Hippocampal formation (tissue), 2 donors: ENCODE data around the gene TNIK.
"Not testable (repeated sequence)": the region's sequence is repeated elsewhere in the genome, so short reads cannot be mapped to it uniquely, and the experiment has no call there.

Source experiments
- DNase-seq, 2 donors: peaks; one replicate each; lab custom pipeline; 2025; lab: John Stamatoyannopoulos, UW

The TNIK gene

DNA sequence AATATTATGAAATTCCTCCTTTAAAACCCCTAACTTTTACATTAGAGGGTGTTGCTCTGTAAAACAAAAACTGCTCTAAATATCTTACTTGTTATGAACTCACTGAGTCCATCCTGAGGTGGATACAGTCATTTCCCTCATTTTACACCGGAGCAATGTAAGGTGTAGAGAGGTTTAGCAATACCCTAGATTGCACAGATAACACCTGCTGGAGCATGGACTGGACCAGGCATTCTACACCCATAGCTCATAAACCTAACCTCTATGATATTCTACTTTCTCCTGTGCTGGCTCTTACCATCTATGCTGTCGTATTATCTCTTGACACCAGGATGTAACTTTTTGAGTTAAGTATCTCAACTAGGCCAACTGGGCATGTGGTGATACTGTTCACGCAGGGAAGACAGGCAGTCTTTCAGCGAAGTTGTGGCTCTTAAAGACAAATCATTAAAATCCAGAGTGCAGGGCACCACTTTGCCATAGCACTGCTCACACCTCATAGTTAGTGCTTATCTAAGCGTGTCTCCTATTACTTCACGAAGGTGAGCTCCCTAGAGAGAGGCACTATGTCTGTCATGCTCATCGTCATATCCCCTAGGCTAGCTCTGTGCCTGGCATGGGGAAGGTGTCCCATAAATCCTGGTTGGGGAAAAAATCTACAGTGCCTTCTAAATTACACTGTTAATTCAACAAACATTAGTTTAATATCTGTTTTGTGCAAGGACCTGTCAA is 333.6 kb downstream of the TNIK start:
- no peak for DNase-seq

DNA sequence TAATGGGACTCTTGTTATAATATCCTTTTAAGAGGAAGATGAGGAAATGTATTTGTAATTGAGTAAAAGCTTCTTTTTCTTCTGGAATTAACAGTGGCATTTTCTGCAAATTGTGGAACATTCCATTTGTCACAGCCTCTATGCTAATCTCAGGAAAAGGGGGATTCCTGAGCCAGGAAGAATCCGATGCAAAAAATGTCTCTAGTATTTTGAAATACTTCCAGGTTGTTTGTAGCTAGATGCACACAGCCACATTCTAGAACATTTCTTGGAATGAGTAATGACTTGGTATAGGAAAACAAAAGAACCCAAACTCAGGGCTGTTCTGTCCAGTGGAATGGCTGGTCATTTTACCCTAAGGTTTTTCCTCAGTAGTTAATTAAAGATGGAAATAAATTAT is 335.2 kb downstream of the TNIK start:
- DNase-seq = no peak

DNA sequence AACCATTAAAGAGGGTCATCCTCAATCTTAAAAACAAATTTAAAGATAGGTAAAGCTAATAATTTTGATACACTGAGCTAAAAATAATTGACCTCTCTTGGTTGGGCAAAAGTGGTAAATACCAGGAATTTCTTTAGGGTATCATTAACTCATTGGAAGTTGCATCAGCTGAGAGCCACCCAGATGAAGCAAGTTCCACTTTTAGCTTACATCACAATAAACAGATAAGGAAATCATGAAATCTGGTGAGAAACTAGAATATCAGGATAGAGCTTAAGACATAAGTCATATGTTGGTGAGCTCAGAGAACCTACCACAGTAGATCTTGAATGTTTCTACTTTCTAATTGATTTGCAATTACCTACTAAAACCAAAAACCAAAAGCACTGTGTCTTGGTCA is 336.3 kb downstream of the TNIK start:
- DNase-seq = no peak

DNA sequence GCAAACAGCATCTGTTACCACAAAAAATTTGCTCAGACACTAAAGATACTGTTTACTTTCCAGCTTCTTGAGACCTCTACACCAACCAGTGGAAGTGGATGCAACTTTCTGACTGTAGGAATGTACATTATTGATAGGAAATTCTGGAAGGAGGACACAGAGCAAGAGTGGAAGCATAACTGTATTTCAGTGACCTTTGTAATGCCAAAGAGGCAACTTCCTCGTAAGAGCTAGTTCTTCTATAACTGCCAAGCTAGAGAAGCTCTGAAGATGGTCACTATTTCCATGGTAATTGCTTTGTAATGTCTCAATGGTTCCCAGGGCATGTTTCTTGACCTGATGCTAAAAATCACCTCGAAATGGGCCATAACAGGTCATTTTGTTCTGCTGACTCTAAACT is 337.3 kb downstream of the TNIK start:
- DNase-seq = no peak

DNA sequence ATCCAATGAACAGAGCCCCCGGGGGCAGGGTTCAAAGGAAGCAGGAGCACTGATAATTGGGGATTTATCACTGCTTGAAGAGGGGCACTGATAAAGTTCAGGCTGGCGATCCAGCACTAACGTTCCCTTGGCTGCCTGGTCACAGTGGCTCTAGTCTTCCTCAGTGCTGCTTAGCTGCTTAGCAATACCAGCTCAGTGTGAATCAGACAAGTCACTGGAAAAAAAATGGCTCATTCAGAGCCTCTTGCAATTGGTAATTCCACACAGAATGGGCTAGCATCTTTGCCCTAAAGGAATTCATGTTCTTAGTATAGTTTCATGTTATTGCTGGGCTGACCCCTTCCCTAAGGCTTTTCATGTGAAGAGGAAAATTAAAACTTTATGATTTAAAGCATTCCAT is 338.0 kb downstream of the TNIK start:
- no peak for DNase-seq

DNA sequence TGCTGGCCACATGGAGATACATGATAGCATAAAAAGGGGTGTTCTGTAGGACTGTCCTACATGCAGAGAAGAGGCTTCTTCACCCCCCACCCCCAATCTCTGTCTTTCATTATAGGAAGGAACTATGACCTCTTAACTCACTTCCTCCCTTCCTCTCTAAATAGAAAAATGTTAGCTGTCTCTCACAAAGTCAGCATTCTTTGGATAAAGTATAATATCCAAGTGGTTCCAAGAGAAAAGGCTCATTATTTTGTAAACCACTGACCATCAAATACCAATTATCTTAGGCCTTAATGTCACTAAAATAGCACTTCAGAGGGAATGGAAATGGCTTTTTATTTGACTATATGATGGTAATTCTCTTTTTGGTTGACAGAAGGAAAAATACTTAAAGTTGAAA is 338.4 kb downstream of the TNIK start:
- DNase-seq = no peak

DNA sequence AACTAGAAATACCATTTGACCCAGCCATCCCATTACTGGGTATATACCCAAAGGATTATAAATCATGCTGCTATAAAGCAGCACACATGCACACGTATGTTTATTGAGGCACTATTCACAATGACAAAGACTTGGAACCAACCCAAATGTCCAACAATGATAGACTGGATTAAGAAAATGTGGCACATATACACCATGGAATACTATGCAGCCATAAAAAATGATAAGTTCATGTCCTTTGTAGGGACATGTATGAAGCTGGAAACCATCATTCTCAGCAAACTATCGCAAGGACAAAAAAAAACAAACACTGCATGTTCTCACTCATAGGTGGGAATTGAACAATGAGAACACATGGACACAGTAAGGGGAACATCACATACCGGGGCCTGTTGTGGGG is 340.8 kb downstream of the TNIK start:
- DNase-seq = not testable (repeated sequence)

DNA sequence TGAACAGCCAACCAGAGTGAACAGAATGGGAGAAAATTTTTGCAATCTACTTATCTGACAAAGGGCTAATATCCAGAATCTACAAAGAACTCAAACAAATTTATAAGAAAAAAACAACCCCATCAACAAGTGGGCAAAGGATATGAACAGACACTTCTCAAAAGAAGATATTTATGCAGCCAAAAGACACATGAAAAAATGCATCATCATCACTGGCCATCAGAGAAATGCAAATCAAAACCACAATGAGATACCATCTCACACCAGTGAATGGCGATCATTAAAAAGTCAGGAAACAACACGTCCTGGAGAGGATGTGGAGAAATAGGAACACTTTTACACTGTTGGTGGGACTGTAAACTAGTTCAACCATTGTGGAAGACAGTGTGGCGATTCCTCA is 341.2 kb downstream of the TNIK start:
- DNase-seq = not testable (repeated sequence)

DNA sequence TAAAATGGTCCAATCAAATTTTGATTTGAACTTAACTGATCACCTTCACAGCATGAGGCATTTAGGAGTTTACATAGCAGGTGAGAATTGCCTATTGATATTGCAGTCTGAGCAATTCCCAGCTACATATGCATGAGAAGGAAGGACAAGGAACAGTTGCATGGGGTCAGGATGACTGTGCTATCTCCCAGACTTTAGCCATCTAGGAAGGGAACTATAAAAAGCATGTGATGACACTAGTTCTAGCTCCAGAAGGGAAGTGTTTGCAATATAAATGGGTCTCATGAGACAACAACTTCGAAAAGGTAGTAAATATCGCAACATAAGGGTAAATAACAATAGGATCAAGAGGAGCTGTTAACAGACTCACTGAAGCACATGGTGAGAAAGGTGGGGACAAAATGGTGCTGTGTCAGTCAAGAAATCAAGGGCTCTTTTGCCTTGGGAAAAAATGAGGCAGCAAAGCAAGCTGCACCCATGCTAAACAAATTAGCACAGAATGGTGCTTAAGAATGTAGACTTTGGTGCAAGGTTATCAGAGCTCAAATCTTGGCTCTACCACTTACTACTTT is 343.3 kb downstream of the TNIK start:
- DNase-seq = no peak

DNA sequence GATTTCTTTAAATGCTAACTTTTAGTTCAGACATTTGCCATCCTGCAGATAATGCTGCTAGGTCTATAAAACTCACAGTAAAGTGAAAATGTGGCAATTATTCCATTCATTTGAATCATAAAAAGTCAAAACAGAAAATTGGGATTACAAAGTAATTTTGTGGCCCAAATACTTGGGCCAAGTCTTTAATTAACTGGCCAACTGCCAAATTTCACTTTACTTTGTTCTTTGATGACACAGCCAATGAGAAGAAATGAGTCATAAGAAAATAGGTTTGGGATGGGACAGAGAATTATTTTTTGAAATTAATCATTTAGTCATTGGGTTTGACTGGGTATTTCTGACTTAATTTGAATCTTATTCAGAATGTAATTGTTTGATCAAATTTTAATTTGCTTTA is 343.8 kb downstream of the TNIK start:
- DNase-seq = no peak

DNA sequence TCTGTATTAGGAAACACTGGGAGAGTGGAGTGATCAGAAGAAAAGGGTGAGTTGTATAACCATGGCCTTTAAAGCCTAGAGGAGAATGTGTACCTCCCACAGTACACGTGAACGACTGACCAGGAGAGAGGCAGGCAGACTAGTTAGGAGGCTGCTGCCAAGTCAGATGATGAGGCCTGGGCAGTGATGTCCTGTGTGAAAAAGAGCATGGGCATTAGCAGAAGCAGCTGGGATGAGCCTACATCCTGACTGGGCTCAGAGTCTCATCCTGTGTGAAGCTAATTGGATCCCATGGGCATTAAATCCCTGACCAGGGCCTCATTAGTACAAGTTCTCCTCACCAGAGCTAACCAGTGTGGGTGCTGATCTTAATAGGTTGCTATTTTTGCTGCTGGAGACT is 344.5 kb downstream of the TNIK start:
- no peak for DNase-seq

DNA sequence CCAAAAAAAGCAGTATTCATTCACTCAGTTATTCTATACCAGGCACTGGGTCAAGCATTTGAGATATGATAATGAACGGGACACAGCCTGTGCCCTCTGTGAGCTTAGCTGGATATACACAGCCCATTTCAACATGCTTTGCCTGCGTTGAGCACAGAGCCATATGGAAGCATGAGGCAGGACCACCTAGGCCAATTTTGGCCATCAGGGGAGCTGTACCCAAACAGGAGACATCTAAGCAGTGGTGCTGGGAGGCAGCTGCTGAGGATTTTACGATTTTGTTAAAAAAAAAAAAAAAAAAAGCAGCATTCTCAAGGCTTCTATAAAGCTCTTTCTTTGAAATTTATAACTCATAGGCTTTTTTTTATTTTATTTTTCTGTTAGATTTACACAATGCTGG is 346.5 kb downstream of the TNIK start:
- DNase-seq = no peak

DNA sequence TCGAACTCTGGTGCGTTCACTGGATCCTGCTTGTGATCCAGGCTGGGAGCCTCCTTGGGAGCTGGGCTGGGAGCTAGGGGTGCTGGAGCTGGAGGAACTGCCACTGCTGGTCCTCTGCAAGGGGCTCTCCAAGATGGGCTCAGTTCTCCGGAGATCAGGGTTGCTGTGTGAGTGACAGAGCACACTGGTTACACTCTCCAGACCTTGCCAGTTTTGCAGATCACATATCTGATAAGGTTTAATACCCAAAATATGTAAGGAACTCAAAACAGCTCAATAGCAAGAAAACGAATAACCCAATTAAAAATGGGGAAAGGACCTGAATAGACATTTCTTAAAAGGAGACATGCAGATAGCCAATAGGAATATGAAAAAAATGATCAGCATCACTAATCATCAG is 349.5 kb downstream of the TNIK start:
- DNase-seq = no peak

DNA sequence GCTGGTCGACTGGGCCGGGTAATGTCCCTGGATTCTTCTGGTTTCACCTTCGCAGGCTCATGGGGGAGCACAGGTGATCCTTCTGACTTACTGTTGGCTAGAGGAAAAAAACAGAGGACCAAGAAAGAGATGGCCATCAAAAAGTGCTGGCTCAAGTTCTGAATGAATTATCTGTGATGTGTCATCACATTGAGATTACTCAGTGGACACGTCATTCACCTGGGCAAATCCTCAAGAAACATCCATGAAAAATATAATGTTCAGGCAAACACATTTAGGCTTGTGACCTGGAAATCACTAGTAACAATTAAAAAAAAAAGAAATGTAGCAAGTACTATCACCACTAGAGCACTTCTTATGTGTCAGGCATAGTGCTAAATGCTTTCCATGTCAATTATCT is 352.1 kb downstream of the TNIK start:
- DNase-seq = no peak

DNA sequence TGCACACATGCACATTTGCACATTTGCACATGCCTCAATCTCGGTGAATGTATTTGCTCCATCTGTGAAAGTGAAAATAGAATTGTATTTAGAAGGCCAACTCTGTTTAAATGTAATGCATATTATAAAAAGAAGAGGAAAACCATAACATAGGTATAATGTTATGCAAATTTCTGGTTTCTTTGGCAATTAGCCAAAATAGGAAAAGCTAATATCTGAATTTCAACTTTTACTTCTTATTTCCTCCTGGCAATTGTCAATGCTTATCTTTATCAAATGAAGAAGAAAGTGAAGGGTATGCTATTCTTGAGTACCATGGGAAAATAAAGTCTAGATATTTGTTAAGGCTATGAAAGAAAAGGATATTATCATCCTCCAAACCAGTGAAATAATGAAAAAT is 357.0 kb downstream of the TNIK start:
- DNase-seq = no peak

DNA sequence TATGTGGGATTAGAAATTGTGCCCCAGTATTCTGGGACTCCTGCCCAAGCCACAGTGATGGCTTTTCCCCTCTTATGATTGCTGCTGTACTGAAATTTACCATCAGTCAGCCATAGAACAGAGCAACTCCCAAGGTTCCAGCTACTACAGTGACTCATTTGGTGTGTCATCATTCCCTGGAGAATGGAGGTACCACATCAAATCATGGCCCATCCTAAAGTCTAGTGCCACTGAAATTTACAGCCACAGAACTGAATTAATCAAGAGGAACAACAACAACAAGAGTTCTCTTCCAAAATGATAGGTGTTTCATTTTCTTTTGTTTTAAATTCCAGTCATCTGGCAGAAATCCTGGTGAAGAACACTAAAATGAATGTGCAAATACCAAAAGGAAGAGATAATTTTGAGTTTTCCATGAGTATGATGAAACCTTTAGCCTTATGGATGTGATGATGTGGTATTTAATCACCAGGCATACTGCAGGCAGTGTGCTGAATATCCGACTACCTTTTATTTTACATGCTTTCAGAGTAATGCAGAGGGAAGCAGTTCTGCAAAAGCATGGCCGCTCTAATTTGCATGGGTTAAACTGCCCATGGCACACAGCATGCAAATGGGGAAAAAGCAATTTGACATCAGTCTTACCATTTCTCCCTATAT is 358.1 kb downstream of the TNIK start:
- no peak for DNase-seq

DNA sequence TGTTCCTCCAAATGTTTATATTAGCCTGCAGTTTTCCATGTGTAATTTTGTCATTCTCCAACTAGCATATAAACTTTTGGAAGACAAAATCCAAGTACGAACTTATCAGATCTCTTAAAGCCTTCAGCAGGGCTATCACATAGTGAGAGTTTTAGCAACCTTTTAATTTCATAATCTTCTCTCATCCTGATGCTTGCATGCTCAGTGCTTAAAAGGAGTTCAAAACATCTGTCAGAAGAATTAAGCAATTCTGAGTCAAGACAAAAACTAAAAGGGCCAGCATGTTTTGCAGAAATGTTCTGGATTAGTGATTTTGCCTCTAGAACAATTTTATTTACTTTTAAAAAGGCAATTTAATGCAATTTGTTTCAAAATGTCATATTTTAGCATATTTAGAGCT is 360.3 kb downstream of the TNIK start:
- DNase-seq = no peak

DNA sequence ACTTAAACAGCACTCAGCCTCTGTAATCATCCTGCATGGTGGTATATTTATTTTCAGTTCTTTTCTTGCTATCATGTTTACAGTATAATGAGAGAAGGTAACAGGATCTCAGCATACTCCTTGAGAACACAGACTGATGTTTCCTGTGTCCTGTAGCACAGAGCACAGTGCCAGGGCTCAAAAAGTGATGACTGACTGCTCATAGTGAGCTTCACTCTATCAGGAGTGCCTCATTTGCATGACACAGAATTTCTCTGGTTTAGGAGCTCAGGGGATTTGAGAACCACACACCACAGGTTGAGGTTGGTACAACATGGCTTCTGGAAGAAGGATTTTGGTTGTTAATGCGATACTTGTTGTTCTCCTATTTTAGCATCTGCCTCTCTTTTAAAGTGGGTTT is 365.1 kb downstream of the TNIK start:
- DNase-seq = no peak

DNA sequence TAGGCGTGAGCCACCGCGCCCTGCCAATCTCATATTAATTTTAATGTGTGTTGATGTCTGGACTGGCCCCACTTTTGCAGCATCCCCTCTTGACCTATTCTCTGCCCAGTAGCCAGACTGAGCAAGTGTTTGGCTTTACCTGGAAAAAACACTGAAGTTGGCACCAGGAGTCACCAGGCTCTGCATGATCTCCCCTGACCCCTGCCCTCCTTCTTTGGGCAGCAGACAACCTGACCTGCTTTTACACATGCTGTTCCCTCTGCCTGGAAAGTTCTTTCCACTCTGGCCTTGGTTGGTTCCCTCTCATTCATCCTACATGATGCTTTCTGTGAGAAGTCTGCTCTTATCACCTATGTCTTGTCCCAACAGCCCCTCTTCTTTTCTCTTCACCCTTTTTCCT is 365.8 kb downstream of the TNIK start:
- no peak for DNase-seq

DNA sequence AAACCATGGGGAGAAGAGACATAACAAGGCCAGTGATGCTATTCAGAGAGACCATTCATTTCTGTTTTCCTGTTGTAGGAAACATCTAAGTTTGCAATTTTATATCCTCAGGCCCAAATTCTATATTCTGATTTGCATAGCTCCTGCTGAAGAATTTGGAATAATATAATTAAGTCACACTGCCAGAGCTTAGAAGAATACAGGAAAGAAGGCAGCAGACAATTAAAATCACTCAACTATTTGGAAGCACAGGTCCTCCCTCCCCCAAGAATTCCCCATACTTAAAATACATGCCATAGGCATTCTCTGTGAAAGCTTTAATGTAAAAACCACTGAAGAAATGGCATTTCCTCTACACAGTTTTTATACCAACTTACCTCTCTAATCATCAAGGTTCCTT is 366.7 kb downstream of the TNIK start:
- no peak for DNase-seq

DNA sequence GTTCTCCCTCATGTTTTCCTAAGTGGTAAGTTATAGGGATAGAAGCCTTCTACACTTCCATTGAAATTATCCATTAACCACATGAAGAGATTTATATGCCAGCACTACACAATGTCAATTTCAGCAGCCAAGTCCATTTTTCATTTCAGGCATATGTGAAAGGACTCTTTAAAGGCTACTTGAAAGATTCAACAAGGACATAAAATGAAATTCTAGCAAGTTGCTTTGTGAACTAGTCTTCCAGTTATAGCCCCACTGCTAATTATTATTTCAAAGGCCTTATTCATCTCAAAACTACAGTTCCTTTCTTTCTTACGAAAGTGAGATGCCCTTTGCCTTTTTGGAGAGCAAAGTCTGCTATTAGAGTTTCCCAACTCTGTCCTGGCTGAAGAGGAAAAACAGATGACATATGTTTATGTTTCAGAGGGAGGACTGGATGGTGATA is 367.7 kb downstream of the TNIK start:
- DNase-seq = no peak

DNA sequence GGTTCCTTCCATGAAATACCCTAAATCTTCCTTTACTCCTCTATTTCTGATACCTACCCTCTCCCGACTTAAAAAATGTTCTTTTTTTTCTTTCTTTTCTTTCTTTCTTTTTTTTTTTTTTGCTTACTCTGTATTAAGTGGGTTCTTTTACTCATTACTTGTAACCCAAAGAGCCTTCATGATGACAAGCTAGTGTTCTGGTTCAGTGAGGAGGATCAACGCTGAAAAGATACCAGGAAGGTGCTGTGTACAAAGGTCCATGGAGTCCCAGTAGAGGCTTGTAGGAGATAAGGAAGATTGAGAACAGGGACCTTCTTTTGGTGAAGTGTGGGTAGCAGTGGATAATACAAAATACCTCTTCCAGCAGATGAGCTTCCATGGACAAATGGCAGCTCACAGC is 369.9 kb downstream of the TNIK start:
- DNase-seq = no peak

DNA sequence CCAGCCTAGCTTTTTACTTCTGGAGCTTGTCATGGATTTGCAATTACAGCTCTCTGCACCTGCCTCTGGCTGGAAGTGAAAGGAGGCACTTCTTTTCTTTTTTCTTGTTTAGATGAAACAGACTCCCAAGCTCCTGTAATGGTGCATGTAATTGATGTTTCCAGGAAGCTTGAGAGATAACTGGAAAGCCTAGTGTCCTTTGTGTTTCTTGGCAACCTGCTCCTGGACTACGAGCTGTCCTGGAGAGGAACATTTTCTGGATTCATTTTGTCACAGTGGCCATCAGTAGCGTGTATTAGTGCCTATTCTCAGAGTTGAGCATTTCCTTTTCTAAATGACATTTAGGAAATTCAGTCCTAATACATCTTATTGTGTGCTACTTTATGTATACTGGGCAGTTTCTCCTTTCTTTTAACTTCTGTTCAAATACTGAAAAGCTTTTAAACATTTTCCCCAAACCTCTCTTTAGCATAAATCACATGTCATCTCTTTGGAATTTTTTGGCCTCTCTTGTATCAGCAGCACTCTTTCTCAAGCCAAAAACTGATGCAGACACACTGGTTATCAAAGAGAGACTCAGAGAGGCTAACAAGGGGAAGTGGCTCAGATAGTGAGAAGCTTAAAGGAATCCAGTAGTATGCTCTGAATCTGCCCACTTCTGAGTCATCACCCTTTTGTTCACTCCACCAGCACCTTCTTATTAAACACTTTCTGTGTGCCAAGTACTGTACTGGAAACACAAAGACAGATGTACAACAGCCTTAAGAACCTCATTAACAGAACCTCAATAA is 371.0 kb downstream of the TNIK start:
- DNase-seq = no peak
